HG03432 (cell line): ENCODE data around the gene HPS1.

Experiments
- ATAC-seq: cut with Tn5 transposase; IDR thresholded peaks from one replicate; pipeline ENCODE4 v1.9.1; 2021; ENCODE audit warnings: mild to moderate bottlenecking, moderate library complexity; ENCODE audit not compliant: unreplicated experiment

HPS1 gene

DNA sequence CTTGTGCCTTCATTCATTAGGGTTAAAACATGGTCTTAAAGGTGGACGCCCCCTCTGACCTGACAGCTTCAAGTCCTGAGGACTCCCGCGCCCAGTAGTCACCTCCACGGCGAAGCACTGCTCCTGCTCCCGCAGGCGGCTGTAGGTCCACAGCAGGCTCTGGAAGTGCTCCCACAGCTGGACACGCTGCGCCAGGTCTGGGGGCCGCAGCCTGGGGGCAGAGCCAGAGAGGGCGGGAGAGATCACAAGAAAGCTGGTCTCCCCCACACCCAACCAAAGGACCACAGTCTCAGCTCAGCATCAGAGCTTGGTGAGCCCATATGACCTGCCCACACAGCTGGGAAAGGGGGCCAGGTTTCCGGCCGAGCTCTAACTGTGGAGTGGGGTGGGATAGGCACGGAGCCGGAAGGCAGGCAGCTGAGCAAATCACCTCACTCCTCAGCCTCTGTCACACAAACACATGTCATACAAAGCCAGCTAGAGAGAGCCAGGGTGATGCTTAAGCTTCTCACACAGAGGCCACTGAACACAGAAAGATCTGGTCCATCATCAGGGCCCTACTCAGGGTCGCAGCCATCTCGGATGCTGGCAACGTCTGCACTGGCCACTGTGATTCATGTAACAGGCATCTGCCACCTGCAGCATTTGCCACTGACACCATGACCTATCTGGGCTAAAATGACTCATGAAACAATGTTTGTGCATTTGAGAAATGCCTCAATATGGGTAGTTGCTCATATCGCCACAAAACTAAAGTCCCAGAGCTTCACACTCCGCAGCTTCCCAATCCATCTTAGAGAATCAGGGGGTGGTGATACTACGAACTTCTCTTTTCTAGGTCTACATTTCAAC is 12.6 kb downstream of the HPS1 start:
- ATAC-seq, result no peak

GRCh38 chr10:98433371-98433770 is 13.4 kb downstream of the HPS1 start:
- ATAC-seq, result no peak

DNA sequence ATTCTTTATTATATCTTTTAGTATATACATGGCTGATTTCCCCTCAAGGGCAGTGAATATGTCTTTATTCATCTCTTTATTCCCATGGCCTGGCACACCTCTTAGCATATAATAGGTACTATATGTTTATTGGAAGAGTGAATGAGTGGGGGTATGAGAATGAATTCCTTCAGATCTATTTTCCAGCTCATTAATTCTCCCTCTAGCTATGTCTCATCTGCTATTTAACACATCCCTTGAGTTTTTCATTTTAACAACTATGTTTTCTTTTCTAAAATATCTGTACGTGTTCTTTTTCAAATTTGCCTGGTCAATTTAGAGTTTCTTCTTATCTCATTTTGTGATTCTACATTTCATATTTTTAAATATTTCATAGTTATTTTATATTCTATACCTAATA is 14.4 kb downstream of the HPS1 start:
- ATAC-seq, result no peak

GRCh38 chr10:98431016-98431415 is 15.7 kb downstream of the HPS1 start:
- no peak for ATAC-seq

GRCh38 chr10:98430427-98430826 is 16.3 kb downstream of the HPS1 start:
- no peak for ATAC-seq

DNA sequence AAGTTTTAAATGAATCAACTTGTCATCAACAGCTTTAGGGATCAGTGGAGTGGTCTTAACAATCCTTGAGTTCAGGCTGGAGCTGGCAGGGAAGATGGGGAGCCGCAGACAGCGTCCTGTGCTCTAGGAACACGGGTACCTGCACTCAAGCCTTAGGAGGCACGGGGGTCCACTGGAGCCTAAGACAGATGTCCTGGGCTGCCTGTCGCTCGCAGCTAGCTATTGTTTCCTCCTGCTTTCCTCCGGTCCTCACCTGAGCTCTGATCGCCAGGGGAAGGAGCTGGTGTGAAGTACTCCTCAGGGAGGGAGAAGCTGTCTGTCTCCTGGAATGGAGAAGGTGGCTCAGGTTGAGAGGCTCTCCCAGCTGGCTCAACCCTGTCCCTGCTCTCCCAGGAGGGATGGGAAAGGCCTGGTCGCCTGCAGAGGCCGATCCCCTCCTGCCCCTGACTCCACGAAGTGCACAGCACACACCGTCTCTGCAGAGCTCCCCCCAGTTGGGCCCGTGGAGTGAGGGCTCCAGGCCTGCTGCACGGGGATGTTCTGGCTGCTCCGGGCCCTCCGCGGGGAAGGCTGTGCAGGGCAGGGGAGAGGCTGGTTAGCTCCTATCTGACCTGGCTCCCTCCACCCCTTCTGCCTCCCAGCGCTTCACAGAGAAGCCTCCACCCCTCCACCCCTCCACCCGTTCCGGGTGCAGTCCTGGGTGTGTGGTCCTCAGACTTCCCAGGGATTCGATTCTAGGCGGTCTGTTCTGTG is 17.2 kb downstream of the HPS1 start:
- ATAC-seq, result no peak

DNA sequence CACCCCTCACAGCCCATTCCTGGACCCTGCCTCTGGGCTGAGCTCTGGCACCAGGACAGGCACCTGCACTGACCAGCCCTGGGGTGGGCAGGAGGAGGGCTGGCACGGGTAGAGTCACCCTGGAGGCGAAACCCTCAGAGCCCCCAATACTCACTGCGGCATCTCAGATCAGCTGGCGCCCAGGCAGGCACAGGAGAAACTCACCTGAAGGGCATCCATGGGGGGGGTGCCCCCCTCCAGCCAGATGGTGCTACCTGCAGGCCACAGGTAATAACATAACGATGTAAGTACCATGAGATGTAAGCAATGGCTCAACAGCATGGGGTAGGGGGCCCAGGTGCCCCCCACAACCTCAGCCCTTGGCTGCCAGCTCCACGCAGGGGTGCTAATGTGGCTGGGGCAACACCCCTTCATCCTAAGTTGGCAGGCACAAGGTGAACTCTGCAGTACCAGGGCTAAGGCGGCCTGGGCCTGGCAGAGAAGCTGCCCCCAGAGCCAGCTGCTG is 19.7 kb downstream of the HPS1 start:
- no peak for ATAC-seq

DNA sequence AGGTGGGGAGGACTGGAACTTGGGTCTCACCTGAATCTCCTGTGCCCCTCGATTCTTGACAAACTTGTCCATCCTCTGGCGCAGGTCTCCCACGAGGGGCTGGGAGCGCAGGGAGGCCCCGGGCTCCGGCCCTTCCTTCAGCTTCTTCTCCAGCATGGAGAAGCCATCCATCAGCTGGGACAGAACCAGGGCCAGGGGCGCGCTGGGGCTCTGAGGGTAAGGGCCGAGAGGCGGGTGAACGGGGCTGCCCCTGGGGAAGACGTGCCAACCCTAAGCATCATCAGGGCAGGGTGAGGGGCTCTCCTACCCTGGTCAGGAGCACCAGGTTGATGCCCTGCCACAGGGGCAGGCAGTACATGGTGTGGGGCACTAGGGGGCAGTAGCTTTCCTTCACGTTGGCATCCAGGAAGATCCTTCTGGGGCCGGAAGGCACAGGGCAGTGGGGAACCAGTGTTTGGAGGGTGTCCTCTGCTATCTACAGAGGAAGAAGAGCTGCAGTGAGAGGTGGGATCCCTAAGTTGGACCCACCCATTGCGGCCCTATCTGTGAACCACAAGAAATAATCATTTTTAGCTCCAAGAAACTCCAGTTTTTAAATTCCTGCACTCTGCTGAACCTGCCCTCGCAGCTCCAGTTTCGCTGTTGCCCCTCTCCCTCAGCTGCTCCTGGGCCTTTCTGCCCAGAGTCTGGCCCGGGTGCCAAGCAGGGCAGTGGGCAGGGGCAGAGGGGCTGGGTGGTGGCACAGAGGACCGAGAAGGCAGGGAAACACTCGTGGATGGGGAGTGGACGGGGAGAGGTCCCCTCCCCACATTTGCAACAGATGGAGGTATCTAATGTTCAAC is 21.0 kb downstream of the HPS1 start:
- peak; percentile 74 for ATAC-seq

GRCh38 chr10:98424295-98425254 is 22.2 kb downstream of the HPS1 start:
- no peak for ATAC-seq

DNA sequence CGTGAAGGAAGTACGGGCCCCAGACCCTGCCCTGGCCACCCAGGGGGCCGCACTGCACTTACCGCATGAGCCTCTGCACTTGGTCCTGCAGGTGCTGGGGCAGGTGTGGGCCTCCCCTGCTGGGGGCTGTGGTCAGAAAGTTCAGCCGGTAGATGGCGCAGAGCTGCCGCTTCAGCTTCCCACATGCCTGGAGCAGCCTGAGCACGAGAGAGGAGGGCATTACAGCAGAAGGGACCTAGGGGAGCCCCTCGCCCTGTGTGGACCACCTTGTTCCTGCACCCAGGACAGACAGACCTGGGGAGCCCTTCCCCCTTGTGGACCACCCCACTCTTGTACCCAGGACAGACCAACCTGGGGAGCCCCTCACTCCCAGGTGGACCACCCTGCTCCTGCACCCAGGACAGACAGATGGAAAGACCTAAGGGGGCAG is 23.0 kb downstream of the HPS1 start:
- no peak for ATAC-seq

DNA sequence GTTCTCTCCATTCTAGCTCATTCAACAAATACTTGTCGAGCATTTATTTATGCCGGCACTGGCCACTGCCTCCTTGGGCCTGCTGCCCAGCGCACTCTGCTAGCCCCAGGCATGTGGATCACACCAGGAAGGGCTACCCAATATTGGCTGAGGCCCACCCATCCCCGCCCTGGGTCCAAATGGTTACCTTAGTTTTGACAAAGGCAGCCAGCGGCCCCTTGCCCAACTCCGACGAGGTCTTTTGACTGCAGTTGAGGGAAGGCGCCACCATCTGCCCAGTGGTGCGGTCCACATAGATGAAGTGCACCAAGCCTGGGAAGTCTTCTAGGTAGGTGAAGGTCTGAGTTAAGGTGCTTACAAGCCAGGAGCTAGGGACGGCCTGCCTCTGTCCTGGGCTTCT is 24.6 kb downstream of the HPS1 start:
- no peak for ATAC-seq

GRCh38 chr10:98420786-98421185 is 25.9 kb downstream of the HPS1 start:
- ATAC-seq, result no peak

GRCh38 chr10:98419469-98420261 is 27.1 kb downstream of the HPS1 start:
- no peak for ATAC-seq

- no peak for ATAC-seq
These were observed 27.9 kb downstream of the HPS1 start for GRCh38 chr10:98418665-98419468.

GRCh38 chr10:98417973-98418664 is 28.6 kb downstream of the HPS1 start:
- ATAC-seq, result no peak

DNA sequence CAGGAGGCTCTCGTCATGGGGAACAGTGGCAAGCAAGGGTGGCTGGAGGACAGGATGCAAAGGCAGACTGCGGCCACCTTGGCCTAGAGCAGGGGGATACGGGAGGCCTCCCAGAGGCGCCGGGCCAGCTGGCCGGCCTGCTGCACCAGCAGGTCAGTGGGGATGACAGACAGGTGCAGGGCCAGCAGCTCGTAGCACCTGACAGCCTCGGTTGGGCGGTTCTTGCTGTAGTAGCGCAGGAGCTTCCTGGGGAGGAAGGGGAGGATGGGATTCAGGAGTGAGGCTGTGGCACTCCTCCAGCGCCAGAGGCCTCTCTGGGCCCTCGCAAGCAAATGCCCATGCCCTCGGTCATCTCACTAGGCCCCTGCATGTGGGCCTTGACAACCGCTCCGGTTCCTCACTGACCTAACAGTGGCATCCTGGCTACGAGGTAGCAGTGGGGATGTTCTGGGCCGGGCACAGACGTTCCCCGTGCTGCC is 29.2 kb downstream of the HPS1 start:
- no peak for ATAC-seq

DNA sequence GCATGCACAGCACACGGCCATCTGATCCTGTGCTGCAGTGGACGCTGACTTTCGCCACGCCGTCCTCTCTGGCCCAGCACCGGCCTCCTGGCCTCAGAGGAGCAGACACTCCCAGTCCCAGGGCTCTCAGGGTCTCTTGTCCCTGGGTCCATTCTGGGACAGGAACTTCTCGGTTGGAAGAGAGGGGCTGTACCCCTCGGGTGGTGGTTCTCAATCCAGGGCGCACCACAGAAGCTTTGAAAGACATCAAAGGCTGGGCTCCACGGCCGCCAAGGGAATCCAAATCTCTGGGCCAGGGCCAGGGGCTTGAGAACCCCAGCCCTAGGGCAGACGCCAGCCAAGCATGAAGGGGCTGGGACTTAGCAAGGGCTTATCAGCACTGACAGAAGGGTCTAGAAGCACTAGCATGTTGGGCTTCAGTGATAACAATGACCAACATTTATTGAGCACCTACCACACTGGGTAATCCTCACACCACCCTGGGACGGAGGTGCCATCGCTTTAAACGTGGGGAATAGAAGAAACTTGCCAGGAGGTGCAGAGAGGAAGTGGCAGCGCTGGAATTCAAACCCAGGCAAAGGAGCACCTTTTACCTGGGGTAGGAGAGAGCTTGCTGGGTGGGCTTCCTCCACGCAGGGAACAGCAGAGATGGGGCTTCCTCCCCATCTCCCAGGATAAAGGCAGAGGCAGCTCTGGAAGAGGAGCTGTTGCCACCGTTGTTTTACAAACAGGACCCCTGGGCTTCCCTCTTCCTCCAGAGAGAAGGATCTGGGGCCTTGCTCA is 29.9 kb downstream of the HPS1 start:
- ATAC-seq, result no peak
